ENCODE results near the gene METAP2. TPM values are rescaled to one million over a fixed set of nuclear protein-coding genes. Genes with fewer than 3 reads are reported as not detected.

The METAP2 gene
- total RNA-seq, 4 donors from 2014 or later, result 58.8 to 83.0 (median 62.4) TPM

- DNase-seq (no peak), ATAC-seq (no peak)
- Histone ChIP-seq H3K36me3 (no peaks in the 10 kb centered on the region), H3K27me3 (no peaks in the 10 kb centered on the region), H3K4me3 (no peak overlapping the region), H3K4me1 (no peaks in the 10 kb centered on the region), H3K9me3 (peaks cover 0 to 9% (median 0%) of the 10 kb centered on the region in 3 donors), H3K27ac (no peak overlapping the region)
- TF ChIP-seq CTCF (IDR thresholded peaks at IDR 0.05 in 4 of 5, conservative IDR thresholded peaks at IDR 0.05 in 1 of 5) (no peak), POLR2A (IDR thresholded peaks at IDR 0.05) (no peak)
- intact Hi-C loops (cut with DNase I; ENCODE audit: low total_unique reads) (no loop called here), in situ Hi-C loops (cut with MboI; ENCODE audit: low sequenced_read_pairs in 4 of 4) (no loop called here)
Observed at GRCh38 chr12:95458761-95459160, 15.2 kb upstream of the METAP2 start.

- in situ Hi-C loops (cut with MboI; ENCODE audit: low sequenced_read_pairs in 4 of 4), result no loop called here
- H3K4me3 ChIP-seq, result no peak overlapping the region
- H3K36me3 ChIP-seq, result no peaks in the 10 kb centered on the region
- no peaks in the 10 kb centered on the region for H3K4me1 ChIP-seq
- ATAC-seq, result no peak
- peaks cover 0 to 9% (median 0%) of the 10 kb centered on the region in 3 donors for H3K9me3 ChIP-seq
- TF ChIP-seq CTCF (IDR thresholded peaks at IDR 0.05 in 4 of 5, conservative IDR thresholded peaks at IDR 0.05 in 1 of 5), result no peak
- no peak for TF ChIP-seq POLR2A (IDR thresholded peaks at IDR 0.05)
- H3K27me3 ChIP-seq, result no peaks in the 10 kb centered on the region
- DNase-seq, result no peak
- no peak overlapping the region for H3K27ac ChIP-seq
- intact Hi-C loops (cut with DNase I; ENCODE audit: low total_unique reads), result no loop called here
Observed at GRCh38 chr12:95459310-95459709, 14.6 kb upstream of the METAP2 start.

- in situ Hi-C loops (cut with MboI; ENCODE audit: low sequenced_read_pairs in 4 of 4) (no loop called here), intact Hi-C loops (cut with DNase I; ENCODE audit: low total_unique reads) (no loop called here)
- Histone ChIP-seq H3K27me3 (no peaks in the 10 kb centered on the region), H3K27ac (no peak overlapping the region), H3K36me3 (no peaks in the 10 kb centered on the region), H3K4me3 (no peak overlapping the region), H3K9me3 (peaks cover 0 to 9% (median 0%) of the 10 kb centered on the region in 3 donors), H3K4me1 (no peaks in the 10 kb centered on the region)
- DNase-seq (no peak), ATAC-seq (no peak)
- TF ChIP-seq POLR2A (IDR thresholded peaks at IDR 0.05) (no peak), CTCF (IDR thresholded peaks at IDR 0.05 in 4 of 5, conservative IDR thresholded peaks at IDR 0.05 in 1 of 5) (no peak)
Observed at GRCh38 chr12:95460105-95460504, 13.8 kb upstream of the METAP2 start.

- Histone ChIP-seq H3K9me3 (peaks cover 0 to 9% (median 0%) of the 10 kb centered on the region in 3 donors), H3K36me3 (no peaks in the 10 kb centered on the region), H3K27ac (no peak overlapping the region), H3K4me3 (no peak overlapping the region), H3K27me3 (no peaks in the 10 kb centered on the region), H3K4me1 (no peaks in the 10 kb centered on the region)
- intact Hi-C loops (cut with DNase I; ENCODE audit: low total_unique reads) (no loop called here), in situ Hi-C loops (cut with MboI; ENCODE audit: low sequenced_read_pairs in 4 of 4) (no loop called here)
- ATAC-seq (no peak), DNase-seq (no peak)
- TF ChIP-seq POLR2A (IDR thresholded peaks at IDR 0.05), result no peak
- no peak for TF ChIP-seq CTCF (IDR thresholded peaks at IDR 0.05 in 4 of 5, conservative IDR thresholded peaks at IDR 0.05 in 1 of 5)
Observed at GRCh38 chr12:95460896-95461295, 13.1 kb upstream of the METAP2 start.

- in situ Hi-C loops (cut with MboI; ENCODE audit: low sequenced_read_pairs in 4 of 4), result no loop called here
- Histone ChIP-seq H3K36me3 (no peaks in the 10 kb centered on the region), H3K27ac (no peak overlapping the region), H3K4me3 (no peak overlapping the region), H3K4me1 (no peaks in the 10 kb centered on the region), H3K9me3 (peaks cover 0 to 9% (median 0%) of the 10 kb centered on the region in 3 donors), H3K27me3 (no peaks in the 10 kb centered on the region)
- no peak for DNase-seq
- intact Hi-C loops (cut with DNase I; ENCODE audit: low total_unique reads), result no loop called here
- no peak for ATAC-seq
- TF ChIP-seq POLR2A (IDR thresholded peaks at IDR 0.05), result no peak
- no peak for TF ChIP-seq CTCF (IDR thresholded peaks at IDR 0.05 in 4 of 5, conservative IDR thresholded peaks at IDR 0.05 in 1 of 5)
Observed at GRCh38 chr12:95462081-95462480, 11.9 kb upstream of the METAP2 start.
